HUDEP-2 (cell line): Measurements from ENCODE around the gene CYTH3.
"Not testable (repeated sequence)": the region's sequence is repeated elsewhere in the genome, so short reads cannot be mapped to it uniquely, and the experiment has no call there.

Source experiments
- DNase-seq, 76 experiments: peaks; one replicate each; lab custom pipeline; 2025; ENCODE audit not compliant: unreplicated experiment in 76 of 76; lab: John Stamatoyannopoulos, UW

CYTH3 gene, protein sequence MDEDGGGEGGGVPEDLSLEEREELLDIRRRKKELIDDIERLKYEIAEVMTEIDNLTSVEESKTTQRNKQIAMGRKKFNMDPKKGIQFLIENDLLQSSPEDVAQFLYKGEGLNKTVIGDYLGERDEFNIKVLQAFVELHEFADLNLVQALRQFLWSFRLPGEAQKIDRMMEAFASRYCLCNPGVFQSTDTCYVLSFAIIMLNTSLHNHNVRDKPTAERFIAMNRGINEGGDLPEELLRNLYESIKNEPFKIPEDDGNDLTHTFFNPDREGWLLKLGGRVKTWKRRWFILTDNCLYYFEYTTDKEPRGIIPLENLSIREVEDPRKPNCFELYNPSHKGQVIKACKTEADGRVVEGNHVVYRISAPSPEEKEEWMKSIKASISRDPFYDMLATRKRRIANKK

DNA sequence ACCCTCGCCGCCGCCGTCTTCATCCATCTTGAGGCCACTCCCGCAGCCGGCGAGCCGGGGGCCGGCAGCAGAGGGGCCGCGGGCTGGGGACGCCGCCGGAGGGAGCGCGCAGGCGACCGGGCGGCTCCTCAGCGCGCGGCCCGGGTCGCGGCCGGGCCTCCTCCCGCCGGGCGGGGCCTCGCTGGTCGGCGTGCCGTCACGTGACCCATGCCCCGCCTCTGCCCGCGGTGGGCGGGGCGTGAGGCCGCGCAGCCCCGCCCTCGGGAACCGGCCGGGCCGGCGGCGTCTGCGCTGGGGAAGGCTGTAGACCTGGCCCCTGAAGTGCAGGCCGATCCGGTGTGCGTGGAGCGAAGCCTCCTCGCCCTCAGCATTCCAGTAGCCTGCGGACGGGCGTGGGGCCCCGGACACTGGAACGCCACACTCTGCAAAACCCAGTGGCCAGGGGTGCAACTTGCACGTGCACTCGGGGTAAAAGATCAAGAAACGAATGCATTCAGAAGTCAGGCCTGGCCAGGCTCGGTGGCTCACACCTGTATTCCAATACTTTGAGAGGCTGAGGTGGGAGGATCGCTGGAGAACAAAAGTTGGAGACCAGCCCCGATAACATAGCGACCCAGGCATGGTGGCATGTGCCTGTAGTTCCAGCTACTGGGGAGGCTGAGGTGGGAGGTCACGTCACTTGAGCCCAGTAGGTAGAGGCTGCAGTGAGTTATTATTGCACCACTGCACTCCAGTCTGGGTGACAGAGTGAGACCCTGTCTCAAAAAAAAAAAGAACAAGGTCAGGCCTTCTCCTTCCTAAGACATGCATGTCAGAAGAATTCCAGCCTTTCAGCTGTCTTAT lies at the start of gene CYTH3:
TSS of gene CYTH3 (minus strand) at position 144 of the 843 bp plus-strand sequence. CDS start at position 27, 117 bp downstream.
- DNase-seq = peak in 71 of 76 experiments; percentile 6 to 87 (median 69)

DNA sequence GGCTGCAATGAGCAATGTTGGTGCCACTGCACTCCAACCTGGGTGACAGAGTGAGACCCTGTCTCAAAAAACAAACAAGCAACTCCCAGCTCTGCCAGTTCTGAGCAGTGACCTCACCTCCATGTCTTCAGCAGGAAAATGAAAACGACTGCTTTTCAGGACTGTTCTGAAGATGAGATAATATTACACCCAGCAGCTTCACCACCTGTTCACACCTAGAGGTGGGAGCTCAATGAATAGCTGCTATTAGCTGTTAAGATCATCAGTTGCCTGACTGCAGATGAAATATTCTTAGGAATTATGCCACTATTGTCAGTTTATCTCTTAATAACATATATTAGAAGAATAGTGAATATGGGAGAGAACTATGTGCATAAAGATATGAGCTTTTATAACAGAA lies 48.4 kb upstream of the CYTH3 start:
- no peak for DNase-seq

DNA sequence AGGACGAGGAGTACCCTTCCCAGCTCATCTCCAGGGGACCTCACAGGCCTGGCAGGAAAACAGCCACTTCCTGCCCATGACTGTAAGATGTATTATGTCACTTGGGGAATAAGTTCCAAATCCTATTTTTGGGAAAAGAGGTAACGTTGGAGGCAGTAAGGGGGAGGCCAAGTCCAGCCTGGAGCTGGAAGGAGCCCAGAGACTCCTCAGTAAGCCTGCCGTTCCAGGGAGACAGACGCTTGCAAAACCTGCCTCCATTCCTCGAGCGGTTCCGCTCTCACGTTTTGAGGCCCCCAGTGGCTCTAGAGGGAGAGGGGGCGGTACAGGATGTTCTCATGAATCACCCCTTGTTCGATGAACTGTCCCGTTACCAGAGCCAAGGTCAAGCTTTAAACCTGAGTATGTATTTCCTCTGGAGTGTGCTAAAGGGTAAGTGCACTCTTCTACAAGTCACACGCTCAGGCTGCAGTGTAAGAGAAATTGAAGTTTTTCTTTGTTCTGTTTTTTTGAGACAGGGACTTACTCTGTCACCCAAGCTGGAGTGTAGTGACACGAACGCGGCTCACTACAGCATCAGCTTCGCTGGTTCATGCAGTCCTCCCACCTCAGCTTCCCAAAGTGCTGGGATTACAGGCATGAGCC lies 45.5 kb upstream of the CYTH3 start:
- no peak for DNase-seq

DNA sequence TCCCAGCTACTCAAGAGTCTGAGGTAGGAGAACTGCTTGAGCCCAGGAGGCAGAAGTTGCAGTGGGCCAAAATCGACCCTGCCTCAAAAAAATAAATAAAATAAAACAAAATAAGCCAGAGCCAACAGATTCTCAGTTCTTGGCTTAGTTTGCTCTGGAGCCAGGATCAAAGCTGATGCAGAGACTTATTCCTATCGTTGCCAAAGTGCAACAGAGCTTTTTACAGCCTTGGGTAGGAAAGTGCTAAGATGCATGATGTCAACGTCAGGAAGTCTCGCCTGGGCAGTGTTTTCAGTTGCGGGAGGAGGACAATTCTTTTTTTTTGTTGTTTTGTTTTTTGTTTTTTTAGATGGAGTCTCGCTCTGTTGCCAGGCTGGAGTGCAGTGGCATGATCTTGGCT lies 43.8 kb upstream of the CYTH3 start:
- no peak for DNase-seq

DNA sequence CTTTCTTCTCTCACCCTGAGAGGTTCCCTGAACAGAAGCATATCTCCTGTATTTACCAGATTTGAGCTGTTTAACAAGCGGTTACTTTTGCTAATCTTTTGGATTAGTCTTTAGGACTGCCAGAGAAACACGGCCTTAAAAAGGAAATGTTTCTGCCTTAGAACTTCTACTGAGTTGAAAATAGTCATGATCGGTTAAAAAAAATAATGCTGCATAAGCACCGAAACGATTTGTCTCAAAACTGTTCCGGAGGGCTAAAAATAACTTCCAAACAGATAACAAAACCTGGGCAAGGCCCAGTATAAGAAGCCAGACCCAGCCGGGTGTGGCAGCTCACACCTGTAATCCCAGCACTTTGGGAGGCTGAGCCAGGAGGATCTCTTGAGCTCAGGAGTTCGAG lies 43.3 kb upstream of the CYTH3 start:
- no peak for DNase-seq

DNA sequence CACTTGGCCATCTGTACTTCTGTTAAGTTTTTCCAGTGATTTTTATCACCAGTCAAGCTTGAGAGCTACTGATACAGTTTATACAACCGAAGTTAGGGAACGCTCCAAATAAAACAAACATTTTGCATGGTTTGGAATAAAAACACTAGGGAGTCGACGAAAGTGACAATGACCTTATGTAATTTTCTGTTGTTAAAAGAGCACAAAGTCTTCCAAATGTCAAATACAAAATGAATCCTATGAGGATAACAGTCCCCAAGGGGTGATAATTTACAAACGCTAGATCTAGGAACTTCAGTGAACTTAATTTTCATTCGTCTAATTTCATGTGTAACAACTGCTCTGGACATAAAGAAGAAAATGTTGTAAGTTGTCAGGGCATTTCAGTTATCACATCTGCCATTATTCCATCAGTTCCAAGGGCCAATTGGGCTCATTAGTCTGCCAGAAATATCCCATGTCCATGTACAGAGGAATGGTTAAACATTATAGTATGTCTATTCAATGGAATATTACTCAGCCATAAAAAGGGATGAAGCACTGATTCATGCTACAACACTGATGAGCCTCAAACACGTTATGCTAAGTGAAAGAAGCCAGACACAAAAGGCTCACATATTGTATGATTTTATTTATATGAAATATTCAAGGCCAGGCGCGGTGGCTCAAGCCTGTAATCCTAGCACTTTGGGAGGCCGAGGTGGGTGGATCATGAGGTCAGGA lies 38.0 kb upstream of the CYTH3 start:
- no peak for DNase-seq

DNA sequence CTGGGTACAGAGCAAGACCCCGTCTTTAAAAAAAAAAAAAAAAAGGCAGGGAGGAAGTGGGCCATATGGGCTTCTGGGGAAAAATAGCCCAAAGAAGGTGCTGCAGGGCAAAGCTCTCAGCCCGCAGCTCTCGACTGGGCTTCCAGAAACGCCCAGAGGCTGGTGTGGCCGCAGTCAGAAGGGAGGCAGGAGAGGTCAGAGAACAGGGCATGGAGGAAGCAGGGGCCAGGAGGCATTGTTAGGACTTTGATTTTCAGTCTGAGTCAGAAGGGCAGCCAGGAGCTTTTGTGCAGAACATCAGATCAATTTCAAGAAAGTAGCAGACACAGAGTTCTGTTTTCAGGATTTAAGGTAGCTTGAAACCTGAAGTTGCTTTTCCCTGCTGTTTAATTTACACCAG lies 35.3 kb upstream of the CYTH3 start:
- DNase-seq = no peak

DNA sequence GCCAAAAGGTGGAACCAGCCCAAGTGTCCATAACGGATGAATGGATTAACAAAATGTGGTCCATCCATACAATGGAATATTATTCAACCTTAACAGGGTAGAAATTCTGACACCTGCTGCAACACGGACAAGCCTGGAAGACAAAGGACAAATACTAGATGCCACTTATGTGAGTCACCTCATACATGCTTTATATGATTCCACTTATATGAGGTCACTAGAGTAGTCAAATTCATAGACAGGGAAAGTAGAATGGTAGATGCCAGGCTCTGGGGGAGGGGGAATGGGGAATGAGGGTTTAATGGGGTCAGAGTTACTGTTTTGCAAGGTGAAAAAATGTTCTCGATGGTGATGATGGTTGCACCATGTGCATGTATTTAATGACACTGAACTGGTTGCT lies 34.0 kb upstream of the CYTH3 start:
- DNase-seq = no peak

DNA sequence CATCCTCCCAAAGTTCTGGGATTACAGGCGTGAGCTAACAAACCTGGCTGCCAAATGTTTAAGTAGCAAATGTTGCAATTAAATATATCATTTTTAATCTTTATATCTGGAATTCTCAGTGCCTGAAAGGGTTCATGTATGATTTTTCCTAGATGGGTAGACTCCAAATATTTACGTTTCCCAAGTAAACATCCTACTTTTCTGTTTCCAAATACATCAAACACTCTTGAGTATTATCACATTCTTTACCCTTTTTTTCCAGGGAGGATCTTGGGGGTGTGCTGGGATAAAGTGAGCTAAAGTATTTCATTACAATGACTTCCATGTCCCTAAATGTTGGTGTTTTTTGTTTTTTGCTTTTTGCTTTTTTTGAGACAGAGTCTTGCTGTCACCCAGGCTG lies 32.9 kb upstream of the CYTH3 start:
- DNase-seq = no peak

DNA sequence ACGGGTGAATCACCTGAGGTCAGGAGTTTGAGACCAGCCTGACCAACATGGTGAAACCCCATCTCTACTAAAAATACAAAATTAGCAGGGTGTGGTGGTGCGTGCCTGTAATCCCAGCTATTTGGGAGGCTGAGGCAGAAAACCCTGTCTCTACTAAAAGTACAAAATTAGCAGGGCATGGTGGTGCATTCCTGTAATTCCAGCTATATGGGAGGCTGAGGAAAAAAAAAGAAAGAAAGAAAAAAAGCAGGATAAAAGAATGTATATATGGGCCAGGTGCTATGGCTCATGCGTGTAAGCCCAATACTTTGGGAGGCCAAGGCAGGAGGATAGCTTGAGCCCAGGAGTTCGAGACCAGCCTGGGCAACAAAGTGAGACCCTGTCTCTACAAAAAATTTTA lies 29.0 kb upstream of the CYTH3 start:
- DNase-seq = not testable (repeated sequence)

DNA sequence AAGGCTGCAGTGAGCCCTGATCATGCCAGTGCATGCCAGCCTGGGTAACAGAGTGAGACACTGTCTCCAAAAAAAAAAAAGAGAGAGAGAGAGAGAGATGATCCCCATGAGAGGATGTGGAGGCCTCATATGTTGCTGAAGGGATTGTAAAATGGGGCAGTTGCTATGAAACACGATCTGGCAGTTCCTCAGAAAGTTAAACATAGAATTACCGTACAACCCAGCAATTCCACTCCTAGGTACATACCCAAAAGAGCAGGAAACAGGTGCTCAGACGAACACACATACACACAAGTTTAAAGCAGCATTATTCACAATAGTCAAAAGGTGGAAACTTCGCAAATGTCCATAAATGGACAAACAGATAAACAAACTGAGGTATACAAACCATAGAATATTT lies 27.4 kb upstream of the CYTH3 start:
- no peak for DNase-seq

DNA sequence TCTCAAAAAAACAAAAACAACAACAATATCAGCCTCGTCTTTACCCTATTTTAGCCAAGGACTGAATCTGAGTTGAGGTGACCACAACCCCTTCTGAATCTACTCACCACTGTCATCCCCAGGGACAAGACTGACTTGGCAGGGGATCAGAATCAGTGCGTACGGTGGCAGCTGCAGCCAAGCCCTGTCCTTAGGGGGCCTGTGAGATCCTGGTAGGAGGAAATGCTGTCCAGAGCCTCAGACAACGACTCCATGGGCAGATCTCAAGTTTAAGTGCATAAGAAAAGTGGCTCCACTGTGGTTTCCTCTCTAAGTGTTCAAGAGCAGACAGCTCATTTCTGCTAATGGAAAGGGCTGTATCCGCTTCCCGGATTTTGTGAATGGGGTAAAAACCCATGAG lies 22.4 kb upstream of the CYTH3 start:
- no peak for DNase-seq

DNA sequence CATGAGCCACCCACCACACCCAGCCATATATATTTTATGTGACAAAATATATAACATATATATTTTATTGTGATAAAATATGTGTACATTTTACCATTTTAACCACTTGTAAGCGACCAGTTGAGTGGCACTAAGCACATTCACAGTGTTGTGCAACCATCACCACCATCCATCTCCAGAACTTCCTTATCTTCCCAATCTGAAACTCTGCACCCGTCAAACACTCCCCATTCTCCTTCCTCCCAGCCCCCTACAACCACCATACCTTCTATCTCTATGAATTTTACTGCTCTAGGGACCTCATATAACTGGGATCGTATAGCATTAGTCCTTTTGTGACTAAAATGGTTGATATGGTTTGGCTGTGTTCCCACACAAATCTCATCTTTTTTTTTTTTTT lies 20.8 kb upstream of the CYTH3 start:
- DNase-seq = no peak

DNA sequence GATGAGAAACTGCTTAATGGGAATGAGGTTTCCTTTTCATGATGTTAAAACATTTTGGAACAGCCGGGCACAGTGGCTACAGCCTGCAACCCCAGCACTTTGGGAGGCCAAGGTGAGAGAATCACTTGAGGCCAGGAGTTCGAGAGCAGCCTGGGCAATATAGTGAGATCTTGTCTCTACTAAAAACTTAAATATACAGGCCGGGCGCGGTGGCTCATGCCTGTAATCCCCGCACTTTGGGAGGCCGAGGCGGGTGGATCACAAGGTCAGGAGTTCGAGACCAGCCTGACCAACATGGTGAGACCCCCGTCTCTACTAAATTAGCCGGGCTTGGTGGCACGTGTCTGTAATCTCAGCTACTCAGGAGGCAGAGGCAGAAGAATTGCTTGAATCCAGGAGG lies 19.5 kb upstream of the CYTH3 start:
- DNase-seq = not testable (repeated sequence)

DNA sequence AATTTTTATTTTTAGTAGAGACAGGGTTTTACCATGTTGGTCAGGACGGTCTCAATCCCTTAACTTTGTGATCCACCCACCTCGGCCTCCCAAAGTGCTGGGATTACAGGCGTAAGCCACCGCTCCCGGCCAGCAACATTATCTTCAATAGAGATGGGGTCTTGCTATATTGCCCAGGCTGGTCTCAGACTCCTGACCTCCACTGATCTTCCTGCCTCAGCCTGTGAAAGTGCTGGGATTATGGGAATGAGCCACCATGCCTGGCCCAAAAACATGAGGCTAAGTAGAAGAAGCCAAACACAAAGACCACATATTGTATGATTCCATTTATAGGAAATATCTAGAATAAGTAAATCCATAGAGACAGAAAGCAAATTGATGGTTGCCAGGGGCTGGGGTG lies 19.1 kb upstream of the CYTH3 start:
- no peak for DNase-seq

DNA sequence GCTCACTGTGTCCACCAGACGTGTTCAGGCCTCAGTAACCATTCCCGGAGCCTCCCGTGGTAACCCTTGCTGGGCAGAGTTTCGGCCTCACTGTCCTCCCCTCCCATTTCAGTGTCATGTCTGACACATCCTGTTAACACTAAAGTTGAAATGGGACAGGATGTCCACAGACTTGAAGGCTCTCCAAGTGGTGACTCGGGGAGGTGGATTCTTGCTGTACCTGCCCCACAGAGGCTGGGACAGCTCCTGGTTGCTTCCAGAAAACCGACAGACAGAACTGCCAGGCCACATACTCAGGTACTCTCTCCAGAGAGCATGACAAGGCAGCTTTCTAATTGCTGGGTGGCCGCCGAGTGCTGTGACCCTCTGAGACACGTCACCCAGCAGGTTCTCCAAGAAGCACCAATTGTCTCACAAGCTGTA lies 17.9 kb upstream of the CYTH3 start:
- no peak for DNase-seq

DNA sequence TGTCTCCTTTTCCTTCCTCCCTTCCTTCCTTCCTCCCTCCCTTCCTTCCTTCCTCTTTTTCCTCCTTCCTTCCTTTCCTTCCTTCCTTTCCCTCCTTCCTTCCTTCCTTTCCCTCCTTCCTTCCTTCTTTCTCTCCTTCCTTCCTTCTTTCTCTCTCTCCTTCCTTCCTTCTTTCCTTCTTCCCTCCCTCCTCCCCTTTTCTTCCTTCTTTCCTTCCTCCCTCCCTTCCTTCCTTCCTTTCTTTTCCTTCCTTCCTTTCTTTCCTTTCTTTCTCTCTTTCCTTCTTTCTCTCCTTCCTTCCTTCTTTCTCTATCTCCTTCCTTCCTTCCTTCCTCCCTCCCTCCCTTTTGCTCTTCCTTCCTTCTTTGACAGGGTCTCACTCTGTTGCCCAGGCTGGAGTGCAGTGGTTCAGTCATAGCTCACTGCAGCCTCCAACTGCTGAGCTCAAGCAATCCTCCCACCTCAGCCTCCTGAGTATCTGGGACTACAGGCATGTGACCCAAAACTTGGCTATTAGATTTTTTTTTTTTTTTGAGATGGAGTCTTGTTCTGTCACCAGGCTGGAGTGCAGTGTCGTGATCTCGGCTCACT lies 15.9 kb upstream of the CYTH3 start:
- DNase-seq = no peak

DNA sequence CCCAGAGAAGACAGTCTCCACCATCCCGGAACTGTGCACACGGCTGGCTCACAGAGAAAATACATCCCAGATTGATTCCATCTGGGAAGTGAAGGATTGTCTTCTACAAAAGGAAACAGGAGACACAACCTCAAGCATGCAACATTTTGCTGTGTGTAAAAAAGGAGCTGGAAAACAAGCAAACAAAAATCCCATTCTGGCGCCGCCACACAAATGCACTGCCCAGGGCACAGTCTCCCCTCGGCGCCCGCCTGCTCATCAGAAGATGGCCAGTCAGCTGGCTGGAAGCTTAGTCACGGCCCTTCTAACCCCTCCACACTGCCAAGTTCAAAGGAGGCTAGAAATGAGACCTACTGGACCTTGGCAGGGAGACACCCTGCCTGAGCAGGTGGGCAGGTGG lies 14.1 kb upstream of the CYTH3 start:
- no peak for DNase-seq

DNA sequence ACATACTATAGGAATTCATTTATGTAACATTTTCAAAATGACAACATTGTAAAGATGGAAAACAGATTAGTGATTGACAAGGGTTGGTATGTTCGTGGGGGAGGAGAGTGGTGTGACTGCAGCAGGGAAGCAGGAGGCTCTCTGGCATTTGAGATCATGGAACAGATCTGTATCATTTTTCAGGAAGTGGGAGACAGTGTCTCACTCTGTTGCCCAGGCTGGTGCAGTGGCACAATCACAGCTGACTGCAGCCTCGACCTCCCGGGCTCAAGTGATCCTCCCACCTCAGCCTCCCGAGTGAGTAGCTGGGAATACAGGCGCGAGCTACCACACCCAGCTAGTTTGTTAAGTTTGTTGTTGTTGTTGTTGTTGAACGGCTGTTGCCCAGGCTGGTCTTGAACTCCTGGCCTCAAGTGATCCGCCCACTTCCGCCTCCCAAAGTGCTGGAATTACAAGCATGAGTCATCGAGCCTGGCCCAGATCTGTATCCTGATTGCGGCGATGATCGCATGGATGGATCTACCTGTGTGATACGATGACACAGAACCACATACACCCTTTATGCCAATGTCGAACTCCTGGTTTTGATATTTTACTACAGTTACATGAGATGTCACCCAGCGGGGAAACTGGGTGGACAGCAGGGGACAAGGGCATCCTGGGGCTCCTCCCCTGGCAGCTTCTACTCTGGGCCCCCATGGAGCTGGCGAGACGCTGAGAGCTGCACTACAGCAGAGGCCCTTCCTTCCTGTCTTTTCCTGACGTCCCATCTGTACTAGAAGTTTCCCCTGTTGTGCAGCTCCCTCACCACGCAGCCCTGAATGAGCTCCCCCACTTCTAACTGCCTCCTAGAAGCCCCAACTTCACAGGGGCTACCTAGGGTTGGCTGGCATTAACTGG lies 12.3 kb upstream of the CYTH3 start:
- no peak for DNase-seq

DNA sequence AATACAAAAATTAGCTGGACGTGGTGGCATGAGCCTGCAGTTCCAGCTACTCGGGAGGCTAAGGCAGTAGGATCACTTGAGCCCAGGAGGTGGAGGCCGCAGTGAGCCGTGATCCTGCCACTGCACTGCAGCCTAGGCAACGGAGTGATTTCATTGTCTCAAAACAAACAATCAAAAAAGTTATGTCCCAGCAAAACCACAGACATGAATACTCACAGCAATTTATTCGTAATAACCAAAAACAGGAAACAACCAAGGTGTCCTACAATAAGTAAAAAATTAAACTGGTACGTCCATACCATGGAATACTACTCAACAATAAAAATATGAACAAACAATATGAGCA lies 11.6 kb upstream of the CYTH3 start:
- no peak for DNase-seq
